HAP-1 (cell line): ENCODE measurements around the gene CEP290.

Source experiments
- DNase-seq, 2 experiments: peaks; one replicate each; pipeline ENCODE4 v3.0.0-alpha.2; 2016 to 2020; ENCODE audit warnings: low spot score in 2 of 2
- H3K27me3 ChIP-seq: fragments of 250-450 bp; sonication (Bioruptor Pico); 2 replicates; pipeline ENCODE4 v1.5.1; 2020; ENCODE audit warnings: low read depth, mild to moderate bottlenecking, moderate library complexity
- H3K36me3 ChIP-seq: fragments of 250-450 bp; sonication (Bioruptor Pico); replicated peaks from 2 replicates; pipeline ENCODE4 v1.5.1; 2020; ENCODE audit warnings: mild to moderate bottlenecking
- H3K4me1 ChIP-seq: fragments of 250-450 bp; sonication (Bioruptor Pico); 2 replicates; pipeline ENCODE4 v1.5.1; 2020; ENCODE audit warnings: mild to moderate bottlenecking
- H3K4me3 ChIP-seq: fragments of 250-450 bp; sonication (Bioruptor Pico); 2 replicates; pipeline ENCODE4 v1.5.1; 2020; ENCODE audit warnings: mild to moderate bottlenecking, moderate library complexity
- H3K9me3 ChIP-seq: fragments of 250-450 bp; sonication (Bioruptor Pico); 2 replicates; pipeline ENCODE4 v1.5.1; 2020; ENCODE audit warnings: mild to moderate bottlenecking, moderate library complexity
- in situ Hi-C: fragments of 300-500 bp; cut with MboI; formaldehyde crosslinking; loops from 3 replicates; pipeline ENCODE4 v1.14.3; 2020; ENCODE audit warnings: low sequenced_read_pairs, inconsistent platforms, mixed read lengths

The CEP290 gene

DNA sequence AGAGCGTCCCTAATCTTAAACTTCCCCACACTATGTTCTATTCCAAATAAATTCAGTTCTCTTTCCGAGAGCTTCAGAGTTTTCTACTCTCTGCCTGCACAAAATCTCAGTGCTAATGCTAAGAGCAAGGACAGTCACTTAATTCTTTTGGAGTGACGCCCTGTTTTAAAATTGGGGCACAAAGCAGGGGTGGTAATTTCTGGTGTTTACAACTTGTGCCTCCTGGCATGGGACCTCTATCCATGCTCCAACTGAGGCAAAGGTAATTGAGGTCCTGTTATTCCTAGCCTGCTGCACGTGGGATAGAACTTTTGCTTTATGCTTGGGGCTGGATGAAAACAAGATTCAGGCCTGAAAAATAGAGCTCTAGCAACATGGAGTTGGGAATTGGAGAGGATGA, 135.5 kb downstream of the CEP290 start:
- in situ Hi-C loops: no loop called here
- Histone ChIP-seq H3K4me3 (no peak overlapping the region), H3K4me1 (no peaks in the 10 kb centered on the region), H3K36me3 (no peaks in the 10 kb centered on the region), H3K9me3 (no peaks in the 10 kb centered on the region), H3K27me3 (no peaks in the 10 kb centered on the region)
- no peak for DNase-seq

DNA sequence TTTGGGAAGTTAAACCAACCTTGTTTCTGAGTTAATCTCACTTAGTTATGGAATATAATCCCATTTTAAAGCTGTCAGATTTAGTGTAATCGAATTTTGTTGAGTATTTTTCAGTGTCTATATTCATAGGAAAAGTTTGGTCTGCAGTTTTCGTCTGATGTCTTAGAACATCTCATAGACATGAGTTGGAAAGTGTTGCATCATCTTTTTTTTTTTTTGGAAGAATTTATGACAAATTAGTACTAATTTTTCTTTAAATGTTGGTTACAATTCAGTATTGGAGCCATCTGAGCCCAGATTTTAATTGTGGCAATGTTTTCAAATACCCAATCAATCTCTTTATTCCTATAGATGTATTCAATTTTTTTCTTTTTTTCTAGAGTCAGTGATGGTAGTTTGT, 140.6 kb downstream of the CEP290 start:
- no peak overlapping the region for H3K4me3 ChIP-seq
- H3K36me3 ChIP-seq: no peaks in the 10 kb centered on the region
- no peaks in the 10 kb centered on the region for H3K27me3 ChIP-seq
- no peak for DNase-seq
- H3K9me3 ChIP-seq: no peaks in the 10 kb centered on the region
- H3K4me1 ChIP-seq: no peaks in the 10 kb centered on the region
- in situ Hi-C loops: no loop called here
